Parathyroid adenoma (tissue), 2 donors: Measurements from ENCODE around the gene MGST3.
"Not testable (repeated sequence)": the region's sequence is repeated elsewhere in the genome, so short reads cannot be mapped to it uniquely, and the experiment has no call there.

Experiments used
- H2AFZ ChIP-seq: fragments of 300-600 bp; sonication (generic); one replicate; pipeline ENCODE4 v1.7.0; 2017; ENCODE audit warnings: antibody characterized with exemption, mild to moderate bottlenecking
- H3K27ac ChIP-seq: fragments of 300-600 bp; sonication (generic); one replicate; pipeline ENCODE4 v1.7.0; 2017
- H3K27me3 ChIP-seq: fragments of 300-600 bp; sonication (generic); one replicate; pipeline ENCODE4 v1.7.0; 2017; ENCODE audit warnings: low read length; ENCODE audit not compliant: control insufficient read depth, insufficient read depth
- H3K36me3 ChIP-seq: fragments of 300-600 bp; sonication (generic); one replicate; pipeline ENCODE4 v1.7.0; 2017; ENCODE audit warnings: low read length; ENCODE audit not compliant: control insufficient read depth, insufficient read depth
- H3K4me1 ChIP-seq: fragments of 300-600 bp; sonication (generic); one replicate; pipeline ENCODE4 v1.7.0; 2017; ENCODE audit warnings: control low read depth
- H3K4me2 ChIP-seq: fragments of 300-600 bp; sonication (generic); one replicate; pipeline ENCODE4 v1.7.0; 2017; ENCODE audit warnings: low read length
- H3K4me3 ChIP-seq: fragments of 300-600 bp; sonication (generic); one replicate; pipeline ENCODE4 v1.7.0; 2017; ENCODE audit warnings: low read depth, low read length
- H3K79me2 ChIP-seq: fragments of 300-600 bp; sonication (generic); one replicate; pipeline ENCODE4 v1.7.0; 2017; ENCODE audit warnings: control low read depth
- H3K9ac ChIP-seq: fragments of 300-600 bp; sonication (generic); one replicate; pipeline ENCODE4 v1.7.0; 2017; ENCODE audit warnings: mild to moderate bottlenecking
- H3K9me3 ChIP-seq: fragments of 300-600 bp; sonication (generic); one replicate; pipeline ENCODE4 v1.7.0; 2017; ENCODE audit warnings: low read length; ENCODE audit not compliant: control insufficient read depth
- TF ChIP-seq, protein P1 (sequence below): fragments of 300-600 bp; sonication (generic); IDR thresholded peaks from one replicate; pipeline ENCODE4 v1.7.0; 2017; ENCODE audit warnings: antibody characterized with exemption, mild to moderate bottlenecking
- donor health status: primary hyperparathyroidism.

The MGST3 gene

DNA sequence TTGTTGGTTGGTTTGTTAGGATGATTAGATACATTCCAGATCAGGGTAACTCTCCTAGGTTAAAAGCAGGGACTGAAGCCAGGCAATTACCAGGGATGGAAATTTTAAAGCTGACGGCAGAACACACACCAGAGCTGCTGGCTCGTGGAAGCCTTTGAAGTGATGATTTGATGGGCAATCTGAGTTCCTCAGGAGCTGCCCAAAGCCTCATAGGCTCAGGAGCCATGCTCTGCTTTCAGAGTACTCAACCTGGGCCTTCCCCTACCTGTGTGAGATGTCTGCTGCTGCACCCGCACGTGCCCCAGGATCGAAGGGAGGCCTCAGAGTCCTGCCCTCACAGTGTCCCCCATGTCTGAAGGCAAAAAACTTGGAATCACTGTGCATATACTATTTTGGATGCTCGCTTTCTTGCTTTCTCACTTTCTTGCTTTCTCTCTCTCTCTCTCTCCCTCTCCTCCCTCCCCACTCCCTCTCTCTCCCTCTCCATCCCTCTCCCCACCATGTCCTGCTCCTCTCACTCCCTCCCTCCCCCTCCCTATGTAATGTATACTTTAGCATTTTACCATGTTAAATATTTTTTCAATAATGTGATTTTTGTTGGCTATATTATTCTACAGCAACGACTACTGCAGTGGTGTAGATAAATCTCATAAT lies 18.0 kb downstream of the MGST3 start:
- Histone ChIP-seq H3K4me3 (no peak overlapping the region), H3K27me3 (no peaks in the 10 kb centered on the region), H3K9ac (no peak overlapping the region), H3K79me2 (peaks cover 2% of the 10 kb centered on the region), H3K4me1 (peaks cover 3% of the 10 kb centered on the region), H3K36me3 (no peaks in the 10 kb centered on the region), H3K9me3 (no peaks in the 10 kb centered on the region), H3K27ac (no peak overlapping the region), H3K4me2 (no peak overlapping the region), H2AFZ (no peak overlapping the region)
- TF ChIP-seq, protein P1, sequence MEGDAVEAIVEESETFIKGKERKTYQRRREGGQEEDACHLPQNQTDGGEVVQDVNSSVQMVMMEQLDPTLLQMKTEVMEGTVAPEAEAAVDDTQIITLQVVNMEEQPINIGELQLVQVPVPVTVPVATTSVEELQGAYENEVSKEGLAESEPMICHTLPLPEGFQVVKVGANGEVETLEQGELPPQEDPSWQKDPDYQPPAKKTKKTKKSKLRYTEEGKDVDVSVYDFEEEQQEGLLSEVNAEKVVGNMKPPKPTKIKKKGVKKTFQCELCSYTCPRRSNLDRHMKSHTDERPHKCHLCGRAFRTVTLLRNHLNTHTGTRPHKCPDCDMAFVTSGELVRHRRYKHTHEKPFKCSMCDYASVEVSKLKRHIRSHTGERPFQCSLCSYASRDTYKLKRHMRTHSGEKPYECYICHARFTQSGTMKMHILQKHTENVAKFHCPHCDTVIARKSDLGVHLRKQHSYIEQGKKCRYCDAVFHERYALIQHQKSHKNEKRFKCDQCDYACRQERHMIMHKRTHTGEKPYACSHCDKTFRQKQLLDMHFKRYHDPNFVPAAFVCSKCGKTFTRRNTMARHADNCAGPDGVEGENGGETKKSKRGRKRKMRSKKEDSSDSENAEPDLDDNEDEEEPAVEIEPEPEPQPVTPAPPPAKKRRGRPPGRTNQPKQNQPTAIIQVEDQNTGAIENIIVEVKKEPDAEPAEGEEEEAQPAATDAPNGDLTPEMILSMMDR: no peak

DNA sequence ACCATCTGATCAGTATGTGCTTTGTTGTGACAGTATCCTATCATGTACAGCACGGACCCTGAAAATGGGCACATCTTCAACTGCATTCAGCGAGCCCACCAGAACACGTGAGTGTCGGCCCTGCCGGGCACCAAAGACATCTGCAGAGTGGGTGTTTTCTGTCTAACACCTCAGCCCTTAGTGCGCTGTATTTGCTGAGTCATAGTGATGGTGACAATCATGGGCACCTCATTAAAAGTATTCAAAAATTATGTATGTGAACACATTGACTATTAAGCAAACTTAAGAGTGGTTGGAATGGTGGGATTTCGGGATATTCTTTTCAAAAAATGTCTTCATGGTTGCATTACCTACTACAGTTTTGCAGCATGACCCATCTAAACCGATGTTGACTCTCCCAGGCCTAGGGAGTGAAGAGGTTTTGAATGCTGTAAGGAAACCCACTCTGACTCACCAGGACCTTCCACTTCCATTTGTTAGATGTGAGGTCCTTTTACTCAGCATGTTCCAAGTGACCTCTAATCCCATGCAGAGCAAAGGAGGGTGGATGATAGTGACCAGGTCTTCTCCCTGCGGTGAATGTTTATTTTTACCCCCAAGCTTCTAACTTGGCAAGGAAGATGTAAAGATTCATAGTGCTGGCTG lies 20.1 kb downstream of the MGST3 start:
- H3K27me3 ChIP-seq: no peaks in the 10 kb centered on the region
- H3K27ac ChIP-seq: no peak overlapping the region
- TF ChIP-seq, protein P1: no peak
- peaks cover 3% of the 10 kb centered on the region for H3K4me1 ChIP-seq
- H3K4me2 ChIP-seq: no peak overlapping the region
- no peaks in the 10 kb centered on the region for H3K9me3 ChIP-seq
- no peak overlapping the region for H3K4me3 ChIP-seq
- H2AFZ ChIP-seq: no peak overlapping the region
- H3K9ac ChIP-seq: no peak overlapping the region
- no peaks in the 10 kb centered on the region for H3K36me3 ChIP-seq
- H3K79me2 ChIP-seq: peaks cover 2% of the 10 kb centered on the region

DNA sequence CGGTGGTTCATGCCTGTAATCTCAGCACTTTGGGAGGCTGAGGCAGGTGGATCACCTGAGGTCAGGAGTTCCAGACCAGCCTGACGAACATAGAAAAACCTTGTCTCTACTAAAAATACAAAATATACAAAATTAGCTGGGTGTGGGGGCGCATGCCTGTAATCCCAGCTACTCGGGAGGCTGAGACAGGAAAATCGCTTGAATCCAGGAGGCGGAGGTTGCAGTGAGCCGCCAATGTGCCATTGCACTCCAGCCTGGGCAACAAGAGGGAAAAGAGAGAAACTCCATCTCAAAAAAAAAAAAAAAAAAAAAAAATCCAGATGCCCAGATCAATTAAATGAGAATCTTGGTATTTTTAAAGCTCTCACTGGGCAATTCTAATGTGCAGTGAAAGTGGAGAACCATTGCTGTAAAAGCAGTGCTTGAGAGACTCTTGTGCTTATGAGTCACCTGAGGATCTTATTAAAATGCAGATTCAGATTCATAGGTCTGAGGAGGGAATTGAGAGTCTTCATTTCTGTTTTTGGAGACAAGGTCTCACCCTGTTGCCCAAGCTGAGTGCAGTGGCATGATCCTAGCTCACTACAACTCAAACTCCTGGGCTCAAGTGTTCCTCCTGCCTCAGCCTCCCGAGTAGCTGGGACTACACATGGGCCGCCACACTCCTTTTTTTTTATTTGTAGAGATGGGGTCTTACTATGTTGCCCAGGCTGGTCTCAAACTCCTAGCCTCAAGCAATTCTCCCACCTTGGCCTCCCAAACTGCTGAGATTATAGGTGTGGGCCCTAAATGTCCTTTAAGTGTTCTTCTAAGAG lies 27.9 kb downstream of the MGST3 start:
- not testable (repeated sequence) for H3K4me3 ChIP-seq, H3K27ac ChIP-seq, H3K4me2 ChIP-seq, H2AFZ ChIP-seq, H3K27me3 ChIP-seq, H3K9ac ChIP-seq, H3K36me3 ChIP-seq, H3K4me1 ChIP-seq, H3K79me2 ChIP-seq, H3K9me3 ChIP-seq

DNA sequence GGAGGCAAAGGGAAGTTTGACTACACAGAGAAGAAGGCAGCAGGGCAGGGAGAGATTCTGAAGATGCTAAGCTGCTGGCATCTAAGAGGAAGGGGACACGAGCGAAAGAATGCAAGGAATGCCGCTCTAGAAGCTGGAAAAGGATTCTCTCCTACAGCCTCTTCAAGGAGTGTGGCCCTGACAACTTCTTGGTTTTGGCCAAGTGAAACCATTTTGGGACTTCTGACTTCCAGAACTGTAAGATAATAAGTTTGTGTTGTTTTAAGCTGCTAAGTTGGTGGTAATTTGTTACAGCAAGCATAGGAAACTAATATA lies 28.5 kb downstream of the MGST3 start:
- H3K9me3 ChIP-seq: no peaks in the 10 kb centered on the region
- H3K4me2 ChIP-seq: no peak overlapping the region
- H3K36me3 ChIP-seq: no peaks in the 10 kb centered on the region
- TF ChIP-seq, protein P1: no peak
- H3K79me2 ChIP-seq: no peaks in the 10 kb centered on the region
- no peak overlapping the region for H3K27ac ChIP-seq
- H3K4me1 ChIP-seq: no peaks in the 10 kb centered on the region
- no peak overlapping the region for H3K9ac ChIP-seq
- H2AFZ ChIP-seq: no peak overlapping the region
- no peaks in the 10 kb centered on the region for H3K27me3 ChIP-seq
- H3K4me3 ChIP-seq: no peak overlapping the region

DNA sequence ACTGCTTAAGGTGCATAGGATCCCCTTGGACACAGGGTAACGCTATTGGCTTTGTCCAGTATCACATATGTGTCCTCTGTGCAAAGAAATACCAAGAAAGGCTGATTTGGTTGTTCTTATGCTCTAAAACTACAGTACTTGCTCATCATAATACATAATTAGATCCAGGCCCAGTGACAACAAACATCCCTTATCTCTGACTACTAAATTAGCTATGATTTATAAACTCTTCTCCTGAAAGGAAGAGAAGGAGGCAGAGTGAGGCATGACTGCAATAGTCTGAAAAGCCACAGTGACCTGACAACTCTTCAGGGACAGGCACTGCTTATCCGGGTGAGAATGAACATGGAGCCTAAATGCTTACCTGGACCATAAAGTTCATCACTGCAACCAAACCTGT lies 30.7 kb downstream of the MGST3 start:
- Histone ChIP-seq H3K36me3 (no peaks in the 10 kb centered on the region), H3K4me2 (no peak overlapping the region), H3K4me1 (no peaks in the 10 kb centered on the region), H3K9me3 (no peaks in the 10 kb centered on the region), H2AFZ (no peak overlapping the region), H3K9ac (no peak overlapping the region), H3K27me3 (no peaks in the 10 kb centered on the region), H3K79me2 (no peaks in the 10 kb centered on the region), H3K4me3 (no peak overlapping the region), H3K27ac (no peak overlapping the region)
- TF ChIP-seq, protein P1: no peak
